GM12865 (cell line): ENCODE results near the gene TNFRSF25.
"Not testable (repeated sequence)": the region's sequence is repeated elsewhere in the genome, so short reads cannot be mapped to it uniquely, and the experiment has no call there.

Source experiments
- DNase-seq: peaks from one replicate; pipeline ENCODE4 v3.0.0; 2010; ENCODE audit warnings: low read depth
- H3K4me3 ChIP-seq: 2 replicates; pipeline ENCODE4 v1.5.1; 2011; ENCODE audit warnings: mild to moderate bottlenecking, low read depth, low read length, control low read depth
- CTCF ChIP-seq: IDR thresholded peaks from 2 replicates; pipeline ENCODE4 v1.5.1; 2011; ENCODE audit warnings: low read length, control low read depth, low read depth, inconsistent platforms; ENCODE audit not compliant: insufficient read depth; ENCODE audit errors: missing control alignments

The TNFRSF25 gene

GRCh38 chr1:6447016-6447817 is 18.8 kb downstream of the TNFRSF25 start:
- H3K4me3 ChIP-seq, result no peak overlapping the region
- no peak for TF ChIP-seq CTCF
- DNase-seq, result no peak

- DNase-seq, result no peak
- H3K4me3 ChIP-seq, result no peak overlapping the region
- TF ChIP-seq CTCF, result no peak
These were observed 19.3 kb downstream of the TNFRSF25 start for GRCh38 chr1:6446665-6447015.

GRCh38 chr1:6445929-6446328 is 20.0 kb downstream of the TNFRSF25 start:
- not testable (repeated sequence) for DNase-seq

GRCh38 chr1:6445062-6445763 is 20.8 kb downstream of the TNFRSF25 start:
- peak; percentile 41 for DNase-seq
- H3K4me3 ChIP-seq, result no peak overlapping the region
- peak; percentile 47 for TF ChIP-seq CTCF

More at GRCh38 chr1:6445929-6446328, 20.0 kb downstream of the TNFRSF25 start:
- not testable (repeated sequence) for H3K4me3 ChIP-seq

GRCh38 chr1:6444377-6444776 is 21.6 kb downstream of the TNFRSF25 start:
- TF ChIP-seq CTCF, result no peak
- DNase-seq, result no peak
- no peak overlapping the region for H3K4me3 ChIP-seq

GRCh38 chr1:6443339-6444115 is 22.4 kb downstream of the TNFRSF25 start:
- no peak for DNase-seq
- H3K4me3 ChIP-seq, result no peak overlapping the region
- no peak for TF ChIP-seq CTCF

GRCh38 chr1:6441586-6441985 is 24.4 kb downstream of the TNFRSF25 start:
- no peak for TF ChIP-seq CTCF
- no peak overlapping the region for H3K4me3 ChIP-seq
- DNase-seq, result no peak
